HTERT RPE-1 (cell line): ENCODE measurements around the gene QDPR.

Source experiments
- in situ Hi-C: fragments of 300-500 bp; cut with MboI; formaldehyde crosslinking; loops from 4 replicates; pipeline ENCODE4 v1.14.3; 2020; ENCODE audit warnings: low sequenced_read_pairs

The QDPR gene

DNA sequence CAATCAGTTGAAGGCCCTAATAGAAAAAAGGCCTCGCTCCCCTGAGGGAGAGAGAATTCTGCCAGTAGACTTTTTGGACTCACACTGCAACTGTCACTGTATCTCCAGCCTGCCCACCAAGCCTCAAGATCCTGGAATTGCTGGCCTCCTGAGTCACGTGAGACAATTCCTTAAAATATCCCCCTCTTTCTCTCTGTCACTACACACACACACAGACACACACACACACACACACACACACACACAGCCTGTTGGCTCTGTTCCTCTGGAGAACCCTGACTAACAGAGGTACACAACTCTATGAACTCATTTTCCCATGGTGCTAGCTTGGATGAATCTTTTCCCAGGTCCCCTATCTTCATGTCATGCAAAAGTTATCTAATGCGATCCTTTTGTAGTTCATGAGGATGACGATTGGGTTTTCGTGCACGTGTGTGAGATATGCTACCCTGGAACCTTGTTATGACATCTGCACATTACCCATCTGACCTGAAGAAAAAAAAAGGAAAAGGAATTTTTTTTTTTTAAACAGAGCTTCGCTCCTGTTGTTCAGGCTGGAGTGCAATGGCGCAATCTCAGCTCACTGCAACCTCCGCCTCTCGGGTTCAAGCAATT, 16.8 kb upstream of the QDPR start:
- in situ Hi-C loops, result no loop called here

DNA sequence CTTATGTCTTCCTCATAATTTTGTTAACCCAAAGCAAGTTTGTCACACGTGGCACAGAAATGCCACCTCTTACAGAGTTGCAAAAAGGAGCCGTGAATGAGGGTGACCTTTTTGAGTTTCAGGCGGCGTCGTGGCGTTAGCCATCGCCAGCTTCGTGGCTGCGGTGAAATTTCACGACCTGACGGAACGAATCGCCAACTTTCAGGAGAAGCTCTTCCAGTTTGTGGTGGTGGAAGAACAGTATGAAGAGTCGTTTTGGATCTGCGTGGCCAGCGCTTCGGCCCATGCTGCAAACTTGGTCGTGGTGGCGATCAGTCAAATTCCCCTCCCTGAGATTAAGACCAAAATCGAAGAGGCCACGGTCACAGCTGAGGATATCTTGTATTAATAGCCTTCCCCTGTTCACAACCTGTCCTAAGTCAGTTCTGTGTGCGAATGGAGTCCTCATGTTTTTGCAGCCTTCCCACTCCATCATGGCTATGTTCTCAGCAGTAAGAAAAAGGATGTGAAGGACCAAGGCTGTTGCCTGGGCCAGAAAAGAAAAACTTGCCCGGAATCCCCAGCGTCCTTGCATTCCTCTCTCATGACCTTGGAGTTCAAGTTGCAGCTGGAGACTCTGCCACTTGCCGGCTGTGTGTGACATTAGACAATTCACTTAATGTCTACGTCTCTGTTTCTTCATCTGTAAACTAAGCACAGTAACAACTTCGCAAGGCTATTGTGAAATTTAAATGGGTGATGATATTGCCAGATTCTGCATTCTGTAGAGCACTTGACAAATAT, 15.0 kb upstream of the QDPR start:
- in situ Hi-C loops, result no loop called here

DNA sequence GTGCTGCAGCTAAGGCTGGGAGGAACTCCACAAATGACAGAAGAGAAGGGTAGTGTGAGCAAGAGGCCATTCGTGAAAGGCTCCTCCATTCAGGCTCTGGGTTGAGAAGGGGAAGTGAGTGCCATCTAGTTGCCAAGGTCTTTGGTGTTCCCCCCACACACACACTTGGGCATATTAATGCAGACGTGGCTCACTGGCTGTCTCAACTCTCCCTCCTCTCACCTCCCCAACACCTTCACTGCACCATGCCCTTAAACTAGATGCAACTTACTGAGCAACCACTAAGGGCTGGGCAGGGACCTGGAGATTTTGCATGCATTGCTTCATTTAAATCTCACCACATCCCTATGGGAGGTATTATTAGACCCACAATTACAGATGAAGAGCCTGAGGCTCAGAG, 11.8 kb upstream of the QDPR start:
- in situ Hi-C loops, result no loop called here

DNA sequence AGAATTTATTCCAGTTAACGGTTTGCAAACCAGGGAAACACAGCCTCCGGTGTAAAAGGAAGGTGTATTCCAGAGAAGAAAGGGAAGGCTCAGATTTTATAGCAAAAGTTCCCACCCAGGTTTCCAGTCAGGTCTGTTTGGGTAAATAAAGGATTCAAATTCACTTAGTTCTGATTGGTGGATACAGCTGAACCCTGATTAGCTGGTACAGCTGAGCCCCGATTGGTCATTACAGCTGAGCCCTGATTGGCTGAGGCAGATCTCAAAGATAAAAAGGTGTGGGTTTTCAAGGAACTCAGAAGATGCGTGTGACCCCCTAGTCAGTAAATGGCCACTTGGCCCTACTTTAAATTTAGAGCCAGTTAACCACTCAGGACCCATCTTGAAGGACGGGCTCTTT, 9.7 kb upstream of the QDPR start:
- in situ Hi-C loops, result no loop called here

DNA sequence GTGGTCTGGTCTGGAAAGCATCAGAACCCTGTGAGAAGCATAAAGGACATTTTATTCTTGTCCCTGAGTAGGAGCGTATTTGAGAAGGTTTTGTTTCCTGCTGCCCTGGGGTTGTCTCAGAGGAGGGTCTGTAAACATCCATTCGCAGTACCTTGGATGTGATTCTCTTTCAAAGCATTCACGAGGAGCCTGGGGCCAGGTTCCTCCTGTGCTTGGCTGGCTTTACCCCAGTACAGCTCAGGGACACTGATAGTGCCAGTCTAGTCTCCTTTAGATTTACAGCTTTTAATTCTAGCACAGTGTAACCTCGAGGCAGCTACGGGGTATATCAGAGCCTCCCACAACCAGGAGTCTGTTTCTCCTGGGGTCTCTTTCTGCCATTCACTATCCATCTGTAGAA, 5.8 kb upstream of the QDPR start:
- in situ Hi-C loops, result no loop called here

DNA sequence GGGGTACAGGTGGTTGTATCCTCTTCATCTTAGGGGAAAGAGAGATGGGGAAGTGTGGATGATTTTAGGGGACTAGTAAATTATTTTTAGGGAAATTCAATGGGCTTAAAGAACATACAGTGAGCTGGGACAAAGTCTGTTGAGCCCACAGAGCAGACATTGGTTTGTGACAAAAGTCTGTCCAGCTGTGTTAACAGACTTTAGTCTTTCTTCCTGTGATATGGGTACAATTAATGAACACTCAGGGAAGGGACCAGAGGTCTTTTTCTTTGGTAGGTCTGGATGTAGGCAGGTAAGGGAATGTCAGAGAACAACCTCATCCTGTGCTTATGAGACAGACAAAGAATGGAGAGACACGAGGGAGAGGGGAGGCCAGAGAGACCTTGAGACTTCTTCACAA, 5.1 kb upstream of the QDPR start:
- in situ Hi-C loops, result no loop called here

DNA sequence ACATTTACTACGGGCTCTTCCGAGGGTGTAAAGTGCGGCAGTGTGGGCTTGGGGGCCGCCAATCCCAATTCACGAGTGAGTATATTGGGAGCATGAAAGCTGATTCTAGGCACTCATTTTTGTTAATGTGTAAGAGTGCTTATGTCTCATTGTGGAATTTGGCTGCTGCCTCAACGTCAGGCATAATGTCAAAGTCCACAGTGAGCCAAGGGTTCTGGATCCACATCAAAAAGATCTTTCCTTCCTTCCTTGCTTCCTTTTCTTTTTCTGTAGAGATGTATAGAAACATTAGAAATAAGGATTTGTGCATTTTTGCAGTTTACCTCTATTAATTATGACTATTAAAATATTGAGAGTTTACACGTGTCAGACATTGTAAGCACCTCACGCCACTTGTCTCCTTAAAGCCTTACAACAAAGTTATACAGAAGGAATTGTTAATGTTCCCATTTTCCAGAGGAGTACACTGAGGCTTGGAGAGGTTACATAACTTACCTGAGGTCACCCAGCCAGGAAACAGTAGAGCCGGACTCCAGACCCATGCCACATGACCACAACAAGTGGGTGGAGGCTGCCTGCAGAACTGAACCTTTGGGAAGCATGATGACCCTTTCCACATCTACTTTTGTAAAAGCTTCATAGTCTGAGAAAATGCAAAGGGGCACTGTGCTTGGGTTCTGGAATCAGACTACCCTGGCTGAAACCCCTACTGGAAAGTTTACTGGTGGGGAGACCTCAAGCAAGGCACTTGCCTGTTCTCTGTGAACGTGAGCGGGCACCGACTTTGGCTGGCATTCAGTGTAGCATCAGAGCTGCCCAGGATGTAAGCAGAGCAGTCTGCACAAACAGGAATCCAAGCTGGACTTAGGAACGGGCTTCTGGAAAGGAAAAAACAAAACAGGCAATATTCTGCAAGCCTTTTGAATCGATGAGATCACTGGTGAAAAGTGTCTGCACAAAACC, 3.8 kb upstream of the QDPR start:
- in situ Hi-C loops, result no loop called here

DNA sequence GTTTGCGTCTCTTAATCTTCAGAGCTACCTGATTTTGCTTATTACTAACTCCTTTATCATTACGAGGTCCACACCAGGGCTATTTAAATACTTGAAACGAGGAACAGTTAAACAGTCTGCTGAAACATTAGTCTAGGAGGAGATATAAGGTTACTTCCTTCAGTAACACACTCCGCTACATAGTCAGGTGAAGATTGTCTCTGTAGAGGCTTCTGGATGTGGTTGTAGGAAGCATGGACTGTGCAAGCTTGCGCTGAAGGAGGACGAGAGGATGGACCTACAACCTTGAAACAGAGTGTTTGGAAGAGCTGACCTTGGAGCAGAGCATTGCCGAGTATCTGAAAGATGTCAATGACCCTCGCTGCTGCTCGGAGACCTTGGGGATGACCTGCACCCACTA, 3.0 kb upstream of the QDPR start, which contains the start of gene CLRN2:
Gene CLRN2 (plus strand): TSS at position 301 of the 400 bp plus-strand sequence. CDS start 102 bp downstream, outside the sequence.
- in situ Hi-C loops, result no loop called here

DNA sequence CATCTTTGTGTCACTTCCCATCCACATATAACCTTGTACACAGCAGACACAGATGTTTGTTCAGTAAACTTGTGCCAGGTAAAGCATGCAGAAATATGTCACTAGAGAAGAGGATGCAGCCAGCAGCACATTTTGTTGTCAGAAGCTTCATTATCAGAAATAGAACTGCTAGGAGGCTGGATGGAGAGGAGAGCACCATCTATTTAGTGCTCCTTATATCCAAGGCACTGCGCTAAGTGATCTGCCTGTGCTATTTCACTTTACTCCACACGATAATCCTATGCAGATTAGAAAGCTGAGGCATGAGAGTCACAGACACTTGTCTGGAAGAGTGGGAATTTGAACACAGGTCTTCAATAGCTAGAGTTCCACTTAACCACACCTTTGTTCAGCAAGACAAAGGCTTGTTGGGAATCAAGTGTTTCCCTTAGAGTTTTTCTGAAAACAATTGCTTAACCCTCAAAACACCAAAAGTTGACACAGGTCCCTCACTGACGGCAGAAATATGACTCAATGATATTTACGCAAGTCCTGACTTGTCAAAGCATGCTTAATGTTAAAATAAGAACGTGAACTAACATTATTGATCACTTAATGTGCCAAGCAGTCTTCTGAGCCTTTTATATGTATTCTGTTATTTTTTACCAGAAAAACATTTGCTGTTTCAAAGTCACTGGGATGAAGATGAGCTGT, 1.2 kb upstream of the QDPR start:
- in situ Hi-C loops, result no loop called here

DNA sequence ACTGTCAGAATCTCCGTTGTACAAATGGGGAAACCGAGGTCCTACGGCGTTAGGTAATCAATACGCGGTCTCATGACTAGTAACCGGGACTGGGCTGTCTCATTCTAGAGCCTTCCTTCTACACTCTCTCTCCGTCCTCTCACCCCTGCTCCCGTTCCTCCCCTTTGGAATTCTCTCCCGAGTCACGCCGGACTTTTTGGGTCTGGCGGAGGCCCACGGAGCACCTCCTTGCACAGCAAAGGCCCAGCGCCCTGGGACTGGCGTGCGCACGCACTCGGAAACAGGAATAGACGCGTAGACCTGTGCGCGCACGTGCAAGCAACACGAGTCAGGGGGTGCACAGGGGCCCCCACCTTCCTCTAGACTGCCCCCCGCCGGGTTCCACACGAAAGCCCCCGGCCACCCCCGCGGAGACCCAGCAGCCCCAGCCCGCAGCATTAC, 361 bp downstream of the QDPR start:
- in situ Hi-C loops, result no loop called here

DNA sequence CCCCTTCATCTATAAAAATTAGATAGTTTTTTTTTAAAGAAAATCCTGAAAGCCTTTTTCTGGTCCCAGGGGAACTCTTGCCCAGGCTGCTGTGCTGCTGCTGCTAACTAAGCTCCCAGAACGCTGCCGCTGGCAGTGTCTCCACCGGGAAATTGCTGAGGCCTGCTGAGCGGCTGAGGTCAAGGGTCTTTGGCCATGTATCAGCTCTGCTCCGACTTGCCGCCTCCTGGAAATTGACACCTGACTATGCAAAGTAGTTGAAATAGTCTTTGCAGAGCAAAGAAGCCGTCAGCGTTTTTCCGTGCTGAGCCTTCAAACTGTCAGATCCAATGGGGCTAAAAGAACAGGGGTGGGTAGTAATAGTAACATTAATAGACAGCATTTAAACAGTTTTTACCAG, 839 bp downstream of the QDPR start:
- in situ Hi-C loops, result no loop called here

DNA sequence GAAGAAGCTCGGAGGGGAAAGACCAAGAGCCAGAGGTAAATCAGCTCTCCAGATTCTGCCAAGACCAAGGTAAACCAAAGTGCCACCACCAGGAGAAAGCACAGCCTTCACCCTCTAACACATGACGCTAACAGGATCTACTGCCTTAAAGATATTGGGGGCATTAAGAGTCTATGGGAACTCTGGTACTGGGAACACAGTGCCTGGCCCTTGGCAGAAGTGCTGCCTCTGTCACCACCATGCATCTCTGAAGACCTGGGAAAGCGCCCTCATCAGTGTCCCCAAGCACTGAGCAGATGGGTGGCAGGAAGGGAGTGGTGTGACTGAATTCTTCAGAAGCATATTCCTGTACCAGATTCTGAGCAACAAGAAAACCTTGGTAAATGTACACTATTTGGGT, 1.3 kb downstream of the QDPR start:
- in situ Hi-C loops, result no loop called here

DNA sequence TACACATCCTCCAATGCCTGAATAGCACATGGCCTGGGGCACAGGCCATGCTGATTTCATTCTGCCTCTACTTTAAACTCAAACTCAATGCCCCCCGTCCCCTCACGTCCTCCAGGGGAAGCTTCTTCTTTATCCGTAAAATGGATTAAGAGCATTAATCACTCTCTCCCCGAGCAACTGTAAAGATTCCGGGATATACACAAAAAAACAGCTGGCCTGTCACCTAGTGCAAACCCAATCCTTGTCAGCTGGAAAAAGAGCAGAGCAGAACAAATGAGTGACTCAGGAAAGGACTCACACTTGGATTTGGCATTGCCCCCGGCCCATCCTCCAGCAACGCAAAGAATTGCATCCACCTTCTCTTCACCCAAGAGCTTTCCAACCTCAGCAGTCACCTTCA, 7.8 kb downstream of the QDPR start:
- in situ Hi-C loops, result no loop called here

DNA sequence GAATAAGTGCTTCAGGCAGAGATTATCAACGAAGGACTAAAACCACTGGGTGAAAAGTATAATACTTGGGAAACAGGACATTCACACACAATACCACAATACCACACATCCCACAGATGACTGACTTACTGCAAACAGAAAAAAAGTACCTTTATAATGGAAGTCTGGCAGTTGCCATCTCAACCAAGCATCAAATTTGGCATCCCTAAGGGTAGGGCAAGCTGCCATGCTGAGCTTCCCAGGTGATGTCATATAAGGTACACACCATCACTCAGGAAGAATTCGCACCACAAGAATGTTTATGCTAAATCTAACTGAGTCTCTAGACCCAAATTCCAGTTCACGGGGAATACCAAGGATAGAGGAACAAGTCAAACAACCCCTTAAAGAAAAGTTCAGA, 9.1 kb downstream of the QDPR start:
- in situ Hi-C loops, result no loop called here

DNA sequence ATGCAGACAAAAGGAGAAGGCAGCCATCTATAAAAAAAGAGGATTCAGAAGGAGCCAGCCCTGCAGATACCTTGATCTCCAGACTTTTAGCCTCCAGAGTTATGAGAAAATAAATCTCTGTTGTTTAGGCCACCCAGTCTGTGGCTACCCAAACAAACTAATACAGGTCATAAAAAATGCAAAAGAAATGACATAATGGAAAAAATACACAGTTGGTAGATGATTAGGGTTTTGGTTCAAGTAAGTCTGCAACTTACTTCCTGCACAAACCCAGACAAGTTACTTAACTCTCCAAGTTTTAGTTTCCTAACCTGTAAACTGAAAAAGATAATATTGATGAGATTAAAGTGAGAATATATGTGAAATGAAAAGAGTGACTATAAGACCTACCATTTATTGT, 11.3 kb downstream of the QDPR start:
- in situ Hi-C loops, result no loop called here

DNA sequence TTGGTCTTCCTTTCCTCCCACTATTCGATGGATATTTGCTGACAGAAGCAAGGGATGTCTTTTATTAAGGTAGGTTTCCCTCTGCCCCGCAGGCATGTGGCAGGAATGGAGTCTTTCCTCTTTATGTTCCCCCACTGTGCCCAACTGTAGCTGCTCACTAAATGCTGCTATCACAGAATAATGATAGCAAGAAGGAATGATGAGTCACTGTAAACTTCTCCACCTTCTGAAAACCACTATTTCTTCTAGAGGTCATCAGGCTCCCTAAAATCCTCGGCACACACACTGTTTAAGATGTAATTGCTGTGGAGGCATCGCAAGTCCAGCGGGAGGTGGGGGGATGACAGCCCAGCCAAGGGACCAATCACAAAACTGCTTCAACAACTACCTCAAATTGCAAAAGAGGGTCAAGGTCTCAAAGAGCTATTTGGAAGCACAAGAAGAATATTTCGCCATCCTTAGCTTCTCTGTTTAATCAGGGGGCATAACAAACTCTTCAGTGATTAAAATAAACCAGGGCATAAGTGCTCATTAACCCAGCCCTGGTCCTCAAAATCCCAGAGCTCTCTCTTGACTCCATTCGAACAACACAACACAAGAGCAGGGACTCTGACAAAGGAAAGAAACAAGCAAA, 13.9 kb downstream of the QDPR start:
- in situ Hi-C loops, result no loop called here

DNA sequence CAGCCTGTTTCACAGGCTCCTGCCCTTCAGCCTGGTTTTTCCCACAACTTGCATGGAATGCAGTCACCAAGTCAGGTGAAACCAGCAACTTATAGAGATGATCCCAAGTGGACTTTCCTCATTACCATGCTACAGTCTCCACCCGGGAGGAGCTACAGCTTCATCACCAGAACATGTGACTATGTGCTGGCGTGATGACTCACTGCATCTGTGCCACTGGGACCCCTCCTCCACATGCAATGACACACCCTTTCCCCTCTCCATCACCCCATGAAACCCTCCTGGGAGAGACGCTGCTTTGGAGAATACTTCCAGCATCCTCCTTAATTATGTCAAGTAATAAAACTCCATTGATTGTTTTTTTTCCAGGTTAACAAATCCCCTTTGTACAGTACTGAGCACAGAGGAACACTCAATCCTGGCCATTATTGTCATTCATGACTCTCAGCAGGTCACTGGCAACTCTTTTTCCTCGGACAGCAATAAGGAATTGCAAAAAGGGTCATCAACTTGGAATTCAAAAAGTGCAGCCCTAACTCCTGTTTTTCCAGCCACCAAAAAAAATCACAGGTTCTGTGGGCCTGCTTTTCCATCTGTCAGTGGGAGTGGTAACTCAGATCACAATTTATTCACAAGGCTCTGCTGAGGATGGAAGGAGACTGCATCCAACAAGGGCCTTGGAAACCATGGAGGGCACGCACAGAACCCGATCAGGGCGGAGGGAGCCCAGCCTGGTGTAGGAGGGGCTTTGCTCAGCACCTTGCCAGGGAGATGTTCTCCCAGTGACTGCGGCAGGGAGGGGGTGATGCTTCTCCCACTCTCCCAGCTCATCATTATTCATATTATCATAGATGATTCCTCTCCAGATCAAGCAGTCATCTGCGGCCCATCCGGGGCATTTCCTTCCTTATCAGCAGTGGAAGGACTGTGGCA, 17.4 kb downstream of the QDPR start:
- in situ Hi-C loops, result no loop called here

DNA sequence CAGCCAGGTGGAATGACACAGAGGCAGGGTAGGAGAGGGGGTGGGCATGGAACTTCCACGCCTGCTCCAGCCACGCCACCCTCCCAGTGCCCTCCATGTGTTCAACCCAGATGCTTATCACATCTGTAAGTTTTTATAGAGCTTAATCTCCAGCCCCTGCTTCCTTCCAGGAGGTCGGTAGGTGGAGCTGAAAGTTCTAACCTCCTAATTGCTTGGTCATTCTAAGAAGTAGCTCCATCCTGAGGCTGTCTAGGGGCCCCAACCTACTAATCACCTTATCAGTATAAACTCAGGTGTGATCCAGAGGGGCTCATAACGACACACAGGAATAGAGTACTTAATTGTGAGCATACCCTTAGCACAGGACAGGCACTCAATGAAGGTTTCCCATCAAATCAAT, 18.3 kb downstream of the QDPR start:
- in situ Hi-C loops, result no loop called here

DNA sequence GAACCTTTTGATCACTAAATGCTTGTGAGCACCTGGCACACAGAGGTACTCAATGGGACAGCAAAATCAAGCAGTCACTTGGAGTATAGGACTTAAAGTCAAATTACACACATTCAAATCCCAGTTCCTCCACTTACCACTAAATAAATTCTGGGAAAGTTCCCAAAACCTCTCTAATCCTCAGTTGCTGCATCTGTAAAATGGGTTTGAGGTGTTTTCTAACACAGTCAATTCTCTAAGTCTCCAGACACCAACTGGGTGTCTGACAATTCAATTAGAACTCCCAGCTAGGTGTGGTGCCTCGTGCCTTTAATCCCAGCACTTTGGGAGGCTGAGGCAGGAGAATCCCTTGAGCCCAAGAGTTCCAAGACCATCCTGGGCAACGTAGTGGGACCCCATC, 19.0 kb downstream of the QDPR start:
- in situ Hi-C loops, result no loop called here
